HepG2 (cell line): ENCODE results near the gene UBE2O. TPM values are rescaled to one million over a fixed set of nuclear protein-coding genes. Genes with fewer than 3 reads are reported as not detected.

ENCODE experiments used
- ARID2 ChIP-seq: sonication (generic); formaldehyde crosslinking; IDR thresholded peaks from 2 replicates; pipeline ENCODE4 v1.8.1; 2022; ENCODE audit warnings: mild to moderate bottlenecking, missing genetic modification reagents, borderline replicate concordance
- CBFB ChIP-seq: sonication (generic); formaldehyde crosslinking; IDR thresholded peaks from 2 replicates; pipeline ENCODE4 v1.4.0; 2020; ENCODE audit warnings: missing genetic modification reagents
- CHD4 ChIP-seq: fragments of 200-600 bp; sonication (generic); IDR thresholded peaks from 2 replicates; pipeline ENCODE4 v1.7.0; 2017; ENCODE audit warnings: mild to moderate bottlenecking, low read length, borderline replicate concordance
- DNMT3B ChIP-seq: conservative IDR thresholded peaks from 2 replicates; pipeline ENCODE4 v1.6.1; 2016; ENCODE audit warnings: missing biosample characterization, control low read depth
- EP300 ChIP-seq, 3 experiments: sonication (generic) in 1 of 3; formaldehyde crosslinking in 1 of 3; IDR thresholded peaks; 2 replicates each; pipeline versions ENCODE4 v1.5.1 to v1.6.1; 2011 to 2020; ENCODE audit warnings: low read depth in 2 of 3, low read length in 2 of 3, borderline replicate concordance in 1 of 3, improper control_type of control experiment in 1 of 3, mild to moderate bottlenecking in 1 of 3, missing genetic modification reagents in 1 of 3, moderate library complexity in 1 of 3
- NFIB ChIP-seq: sonication (generic); formaldehyde crosslinking; IDR thresholded peaks from 2 replicates; pipeline ENCODE4 v1.9.0; 2021; ENCODE audit warnings: missing genetic modification reagents, mild to moderate bottlenecking, borderline replicate concordance
- NPAS2 ChIP-seq: sonication (generic); formaldehyde crosslinking; IDR thresholded peaks from 2 replicates; pipeline ENCODE4 v1.8.0; 2022; ENCODE audit warnings: mild to moderate bottlenecking, missing genetic modification reagents, borderline replicate concordance
- PLSCR1 ChIP-seq: sonication (generic); formaldehyde crosslinking; IDR thresholded peaks from 2 replicates; pipeline ENCODE4 v1.5.0; 2020; ENCODE audit warnings: missing genetic modification reagents, mild to moderate bottlenecking, borderline replicate concordance
- POLR2AphosphoS5 ChIP-seq: IDR thresholded peaks from 2 replicates; pipeline ENCODE4 v1.6.1; 2012; ENCODE audit warnings: low read depth, low read length
- RNF2 ChIP-seq: fragments of 450-650 bp; conservative IDR thresholded peaks from 2 replicates; pipeline ENCODE4 v1.6.1; 2016; ENCODE audit warnings: low read depth
- SOX13 ChIP-seq, 3 experiments: fragments of 450-650 bp in 1 of 3; sonication (generic) in 1 of 3; formaldehyde crosslinking in 1 of 3; IDR thresholded peaks in 2 of 3; conservative IDR thresholded peaks in 1 of 3; 2 replicates each; pipeline versions ENCODE4 v1.5.0 to v1.6.1; 2016 to 2020; ENCODE audit warnings: antibody characterized with exemption in 1 of 3, mild to moderate bottlenecking in 1 of 3, missing compliant biosample characterization in 1 of 3, missing genetic modification reagents in 1 of 3, moderate library complexity in 1 of 3
- SOX6 ChIP-seq, 2 experiments: fragments of 450-650 bp in 1 of 2; sonication (generic) in 1 of 2; formaldehyde crosslinking in 1 of 2; IDR thresholded peaks; 2 replicates each; pipeline versions ENCODE4 v1.4.0 to v1.6.1; 2017 to 2020; ENCODE audit warnings: antibody characterized with exemption in 1 of 2, mild to moderate bottlenecking in 1 of 2, missing genetic modification reagents in 1 of 2
- SP2 ChIP-seq: sonication (generic); formaldehyde crosslinking; IDR thresholded peaks from 2 replicates; pipeline ENCODE4 v1.5.1; 2020; ENCODE audit warnings: mild to moderate bottlenecking, missing genetic modification reagents
- SSRP1 ChIP-seq: IDR thresholded peaks from 2 replicates; pipeline ENCODE4 v1.6.1; 2016; ENCODE audit warnings: control low read depth
- ZBTB34 ChIP-seq: sonication (generic); formaldehyde crosslinking; IDR thresholded peaks from 2 replicates; pipeline ENCODE4 v1.8.0; 2022; ENCODE audit warnings: mild to moderate bottlenecking, missing genetic modification reagents
- ZFP36L1 ChIP-seq: sonication (generic); formaldehyde crosslinking; IDR thresholded peaks from 2 replicates; pipeline ENCODE4 v1.8.0; 2022; ENCODE audit warnings: mild to moderate bottlenecking, missing genetic modification reagents, moderate library complexity
- ZMYM4 ChIP-seq: sonication (generic); formaldehyde crosslinking; IDR thresholded peaks from 2 replicates; pipeline ENCODE4 v1.8.1; 2023; ENCODE audit warnings: mild to moderate bottlenecking, missing genetic modification reagents
- ZNF138 ChIP-seq: sonication (generic); formaldehyde crosslinking; IDR thresholded peaks from 2 replicates; pipeline ENCODE4 v1.5.0; 2020; ENCODE audit warnings: mild to moderate bottlenecking, low read depth, missing genetic modification reagents
- ZNF234 ChIP-seq: sonication (generic); formaldehyde crosslinking; conservative IDR thresholded peaks from 2 replicates; pipeline ENCODE4 v1.5.1; 2020; ENCODE audit warnings: mild to moderate bottlenecking, missing genetic modification reagents
- ZNF24 ChIP-seq: fragments of 450-650 bp; IDR thresholded peaks from 2 replicates; pipeline ENCODE4 v1.6.1; 2017; ENCODE audit warnings: antibody characterized with exemption, mild to moderate bottlenecking
- ZNF660 ChIP-seq: sonication (generic); formaldehyde crosslinking; IDR thresholded peaks from 2 replicates; pipeline ENCODE4 v1.5.1; 2020; ENCODE audit warnings: mild to moderate bottlenecking, low read depth, missing genetic modification reagents, borderline replicate concordance
- ZNF674 ChIP-seq: sonication (generic); formaldehyde crosslinking; IDR thresholded peaks from 2 replicates; pipeline ENCODE4 v1.5.0; 2020; ENCODE audit warnings: low read depth, mild to moderate bottlenecking, missing genetic modification reagents
- ZNF720 ChIP-seq: sonication (generic); formaldehyde crosslinking; IDR thresholded peaks from 2 replicates; pipeline ENCODE4 v1.4.0; 2020; ENCODE audit warnings: missing genetic modification reagents
- ZNF790 ChIP-seq: sonication (generic); formaldehyde crosslinking; IDR thresholded peaks from 2 replicates; pipeline ENCODE4 v1.8.0; 2022; ENCODE audit warnings: missing genetic modification reagents, mild to moderate bottlenecking, borderline replicate concordance
- ZNF879 ChIP-seq: sonication (generic); formaldehyde crosslinking; IDR thresholded peaks from 2 replicates; pipeline ENCODE4 v1.8.1; 2023; ENCODE audit warnings: missing genetic modification reagents
- ZSCAN31 ChIP-seq: sonication (generic); formaldehyde crosslinking; IDR thresholded peaks from 2 replicates; pipeline ENCODE4 v1.5.0; 2020; ENCODE audit warnings: low read depth, mild to moderate bottlenecking, missing genetic modification reagents
- polyA plus RNA-seq, 8 experiments: library from polyadenylated mRNA; depleted of rRNA in 3 of 8; stranded (reverse) in 7 of 8; unstranded in 1 of 8; fragments of >200 nt; fragmentation: Illumina TruSeq in 4 of 8; extraction: Trizol in 4 of 8; gene quantifications; 2 replicates each; pipeline versions ENCODE4 v1.2.1 to v1.2.3, GENCODE V29; 2011 to 2016; ENCODE audit warnings: low read depth in 4 of 8, missing spikeins in 1 of 8, mixed read lengths in 1 of 8; ENCODE audit not compliant: insufficient read depth in 1 of 8
- total RNA-seq, 5 experiments: library from RNA; depleted of rRNA; stranded (reverse); fragments of >200 nt; fragmentation: Illumina TruSeq; extraction: Trizol; gene quantifications; 2 replicates each; pipeline ENCODE4 v1.2.3, GENCODE V29; 2016; ENCODE audit warnings: low read depth in 1 of 5

Gene UBE2O
- total and polyA plus RNA-seq, 2 of the 13 experiments (the other 11 are each of a cell fraction or from before 2014, with no cell fraction given), result 21.5 to 23.5 TPM

- TF ChIP-seq NPAS2 (CRISPR knock-in tag), result no peak
- TF ChIP-seq ZBTB34, result 0 out of 2 replicates have a peak, but pooled peaks have one; percentile 3
- TF ChIP-seq ZNF720, result no peak
- TF ChIP-seq SOX6 (IDR thresholded peaks at IDR 0.05), result no peak
- TF ChIP-seq SOX6 (CRISPR knock-in tag; IDR thresholded peaks at IDR 0.05), result no peak
- 0 out of 2 replicates have a peak, but pooled peaks have one; percentile 39 for TF ChIP-seq CHD4
- TF ChIP-seq NFIB (CRISPR knock-in tag), result no peak
- TF ChIP-seq RNF2, result no peak
- 0 out of 2 replicates have a peak, but pooled peaks have one; percentile 11 for TF ChIP-seq ZFP36L1 (CRISPR knock-in tag)
- TF ChIP-seq ZNF660 (CRISPR knock-in tag), result no peak
- 0 out of 2 replicates have a peak, but pooled peaks have one; percentile 8 for TF ChIP-seq ZNF674 (CRISPR knock-in tag)
- no peak for TF ChIP-seq EP300 (IDR thresholded peaks at IDR 0.05; ENCODE audit: low read depth in 2 of 2, low read length in 2 of 2)
- TF ChIP-seq EP300 (CRISPR knock-in tag; IDR thresholded peaks at IDR 0.05; ENCODE audit: borderline replicate concordance), result 0 out of 2 replicates have a peak, but pooled peaks have one; percentile 6
- peak; percentile 43 for TF ChIP-seq POLR2AphosphoS5
- no peak for TF ChIP-seq SSRP1 (CRISPR knock-in tag)
- no peak for TF ChIP-seq ARID2
- no peak for TF ChIP-seq ZSCAN31 (CRISPR knock-in tag)
- no peak for TF ChIP-seq PLSCR1 (CRISPR knock-in tag)
- TF ChIP-seq ZMYM4 (CRISPR knock-in tag), result no peak
- no peak for TF ChIP-seq ZNF790 (CRISPR knock-in tag)
- peak; percentile 64; the same call in 1 of the 2 replicates for TF ChIP-seq CBFB (CRISPR knock-in tag)
- TF ChIP-seq SP2 (CRISPR knock-in tag), result no peak; the same call in 1 of the 2 replicates
- no peak for TF ChIP-seq SOX13 (IDR thresholded peaks at IDR 0.05)
- no peak for TF ChIP-seq SOX13 (CRISPR knock-in tag; conservative IDR thresholded peaks at IDR 0.05 in 1 of 2, IDR thresholded peaks at IDR 0.05 in 1 of 2)
- TF ChIP-seq ZNF234, result no peak
- TF ChIP-seq ZNF24, result no peak
- no peak for TF ChIP-seq DNMT3B (CRISPR knock-in tag)
- no peak for TF ChIP-seq ZNF879 (CRISPR knock-in tag)
- TF ChIP-seq ZNF138, result peak; percentile 1; the same call in 1 of the 2 replicates
- TF ChIP-seq, all 625 proteins: peak for 20
Measured at GRCh38 chr17:76354317-76354729, 98.6 kb downstream of the UBE2O start (continued).
